Pulmonary artery endothelial cell (primary cell): ENCODE measurements around the gene TMEM35A. TPM values are rescaled to one million over a fixed set of nuclear protein-coding genes. Genes with fewer than 3 reads are reported as not detected.

Source experiments
- total RNA-seq: library from RNA; depleted of rRNA; stranded (reverse); fragments of >200 nt; gene quantifications from 2 replicates; pipeline ENCODE4 v1.2.3, GENCODE V29; 2014

Gene TMEM35A
- total RNA-seq, 1 donor from 2014 or later, result 9.1 TPM

Other genes starting within 250 kb of the TMEM35A start
- not detected in 2 replicates for gene NOX1, start 204.5 kb upstream of the TMEM35A start, total RNA-seq
- 0.13 and 0.25 TPM in 2 replicates for gene XKRX, start 150.0 kb upstream of the TMEM35A start, total RNA-seq
- not detected in 2 replicates for gene ARL13A, start 109.2 kb upstream of the TMEM35A start, total RNA-seq
- 24.3 and 30.8 TPM in 2 replicates for gene TRMT2B, start 26.8 kb upstream of the TMEM35A start, total RNA-seq
- 25.2 and 44.7 TPM in 2 replicates for gene CENPI, start 19.3 kb downstream of the TMEM35A start, total RNA-seq
- gene DRP2, start 140.9 kb downstream of the TMEM35A start, total RNA-seq, result 0.13 and 0.18 TPM in 2 replicates
- gene TAF7L, start 212.5 kb downstream of the TMEM35A start, total RNA-seq, result 0.88 and 1.2 TPM in 2 replicates